Measurements from ENCODE around the gene COPE. TPM values are rescaled to one million over a fixed set of nuclear protein-coding genes. Genes with fewer than 3 reads are reported as not detected.
A peak's percentile ranks its signal among the peaks of the same experiment; 100 is the strongest.

Gene COPE
- total RNA-seq, 1 donor from 2014 or later = 141 TPM

DNA sequence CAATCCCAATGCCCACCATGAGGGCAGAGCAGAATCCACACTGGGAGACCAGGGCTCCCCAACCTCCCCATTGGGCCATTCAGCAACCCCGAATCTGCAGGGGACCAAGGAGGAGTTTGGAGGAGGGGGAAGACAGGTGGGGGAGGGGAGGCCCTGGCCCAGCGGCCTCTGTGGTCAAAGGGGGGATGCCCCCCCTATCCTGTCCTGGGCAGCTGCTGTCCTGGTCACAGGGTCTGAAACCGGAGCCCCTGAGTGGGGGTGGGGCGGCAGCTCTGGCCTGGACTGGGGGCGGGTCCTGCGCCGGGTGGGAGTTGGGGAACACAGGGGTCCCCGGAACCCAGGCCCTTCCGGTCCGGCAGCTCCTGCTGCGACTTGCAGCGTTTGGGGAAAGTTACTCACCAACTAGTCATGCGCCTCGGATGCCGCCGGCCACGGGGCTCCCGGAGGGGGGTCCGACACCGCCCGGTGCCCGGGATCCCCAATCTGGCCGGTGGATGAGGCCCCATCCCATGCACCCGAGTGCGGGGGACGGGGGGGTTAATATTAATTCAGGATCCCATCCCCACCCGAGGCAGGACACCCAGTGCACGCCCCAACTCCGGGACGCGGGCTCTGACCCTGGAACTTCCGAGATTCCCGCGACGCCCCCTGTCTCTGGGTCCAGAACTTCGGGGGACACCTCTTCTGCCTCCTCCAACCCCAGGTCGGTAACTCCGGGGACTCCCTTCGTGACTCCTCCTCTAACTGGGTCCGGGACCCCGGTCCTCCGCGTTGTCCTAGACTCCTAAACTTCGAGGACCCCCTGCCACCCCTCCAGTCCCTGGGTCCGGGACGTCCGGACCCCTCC, 21.0 kb upstream of the COPE start:
- intact Hi-C loops (cut with DNase I) = no loop called here
- DNase-seq = peak; percentile 75

GRCh38 chr19:18939163-18939562, 20.0 kb upstream of the COPE start:
- intact Hi-C loops (cut with DNase I) = no loop called here
- H3K27ac ChIP-seq = no peak overlapping the region
- ATAC-seq (no peak), DNase-seq (no peak)
- H3K36me3 ChIP-seq = no peaks in the 10 kb centered on the region
- H3K4me3 ChIP-seq = no peak overlapping the region
- peaks cover 8% of the 10 kb centered on the region for H3K4me1 ChIP-seq
- H3K9me3 ChIP-seq = no peaks in the 10 kb centered on the region
- no peaks in the 10 kb centered on the region for H3K27me3 ChIP-seq
- TF ChIP-seq CTCF (IDR thresholded peaks at IDR 0.05) = no peak

More for the DNA sequence above, 21.0 kb upstream of the COPE start:
- H3K9me3 ChIP-seq = no peaks in the 10 kb centered on the region
- H3K4me3 ChIP-seq = peak overlapping the region; percentile 67
- H3K27me3 ChIP-seq = no peaks in the 10 kb centered on the region
- H3K36me3 ChIP-seq = no peaks in the 10 kb centered on the region
- H3K4me1 ChIP-seq = peaks cover 8% of the 10 kb centered on the region
- peak; percentile 31 for ATAC-seq
- no peak for TF ChIP-seq CTCF (IDR thresholded peaks at IDR 0.05)
- peak overlapping the region; percentile 42 for H3K27ac ChIP-seq

DNA sequence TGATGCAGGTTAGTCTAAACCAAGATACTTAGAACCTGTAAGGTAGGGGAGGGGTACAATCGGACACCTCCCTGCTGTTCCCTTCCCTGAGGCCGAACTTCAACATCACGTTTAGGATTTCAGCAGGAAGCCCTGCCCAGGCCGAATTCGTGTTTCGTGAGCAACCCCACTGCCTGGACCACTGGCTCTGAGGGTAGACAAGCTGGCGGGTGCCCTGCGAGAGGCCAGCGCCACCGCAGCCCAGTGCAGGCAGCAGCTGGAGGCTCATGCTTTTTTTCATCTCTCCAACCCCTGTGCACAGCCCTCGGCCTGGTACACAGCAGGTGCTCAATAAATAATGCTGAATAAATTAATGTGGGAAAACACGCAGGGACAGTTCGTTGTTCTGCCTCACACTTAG, 14.1 kb upstream of the COPE start:
- H3K27ac ChIP-seq = no peak overlapping the region
- DNase-seq (no peak), ATAC-seq (no peak)
- H3K4me1 ChIP-seq = no peaks in the 10 kb centered on the region
- no peak overlapping the region for H3K4me3 ChIP-seq
- H3K36me3 ChIP-seq = peaks cover 6% of the 10 kb centered on the region
- intact Hi-C loops (cut with DNase I) = no loop called here
- no peaks in the 10 kb centered on the region for H3K27me3 ChIP-seq
- H3K9me3 ChIP-seq = no peaks in the 10 kb centered on the region
- no peak for TF ChIP-seq CTCF (IDR thresholded peaks at IDR 0.05)

DNA sequence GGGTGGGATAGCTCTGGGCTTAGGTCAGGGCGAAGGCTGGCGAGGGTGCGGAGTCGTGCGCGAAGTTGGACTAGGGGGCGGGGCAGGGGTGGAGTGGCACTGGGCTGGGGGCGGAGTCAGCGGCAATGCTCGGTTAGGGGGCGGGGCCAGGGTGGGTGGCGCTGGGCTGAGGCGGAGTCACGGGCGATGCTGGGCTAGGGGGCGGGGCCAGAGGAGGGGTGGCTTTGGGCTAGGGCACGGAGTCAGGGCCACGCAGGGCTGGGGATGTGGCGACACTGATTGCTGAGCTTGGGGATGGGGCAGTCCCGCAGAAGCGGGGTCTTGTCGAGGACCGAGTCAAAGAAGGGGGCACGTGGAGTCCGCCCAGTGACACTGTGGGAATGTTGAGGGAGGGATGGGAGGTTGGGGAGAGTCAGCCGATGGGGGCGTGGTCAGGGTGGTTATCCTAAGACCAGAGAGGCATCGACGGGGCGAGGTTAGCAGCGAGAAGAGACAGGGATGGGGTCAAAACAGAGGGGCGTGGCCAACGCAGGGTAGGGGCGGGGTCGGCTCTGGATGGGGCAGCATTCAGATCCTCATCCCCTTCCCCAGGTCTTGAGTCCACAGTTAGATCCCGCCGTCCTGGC, 13.1 kb upstream of the COPE start:
- DNase-seq = peak; percentile 87
- TF ChIP-seq CTCF (IDR thresholded peaks at IDR 0.05) = no peak
- H3K27ac ChIP-seq = no peak overlapping the region
- no peaks in the 10 kb centered on the region for H3K27me3 ChIP-seq
- intact Hi-C loops (cut with DNase I) = no loop called here
- H3K9me3 ChIP-seq = no peaks in the 10 kb centered on the region
- peak; percentile 96 for ATAC-seq
- H3K36me3 ChIP-seq = peaks cover 16% of the 10 kb centered on the region
- no peaks in the 10 kb centered on the region for H3K4me1 ChIP-seq
- H3K4me3 ChIP-seq = no peak overlapping the region

- no peak for TF ChIP-seq CTCF (IDR thresholded peaks at IDR 0.05)
- Histone ChIP-seq H3K4me1 (no peaks in the 10 kb centered on the region), H3K36me3 (peaks cover 19% of the 10 kb centered on the region), H3K27me3 (no peaks in the 10 kb centered on the region), H3K27ac (no peak overlapping the region), H3K4me3 (no peak overlapping the region), H3K9me3 (no peaks in the 10 kb centered on the region)
- DNase-seq (no peak), ATAC-seq (no peak)
- intact Hi-C loops (cut with DNase I) = no loop called here
Observed at GRCh38 chr19:18931316-18932162, 12.4 kb upstream of the COPE start.

Measured in upper lobe of right lung (tissue), 1 donor.